Measurements from ENCODE around the gene CDA.

- TF ChIP-seq CTCF (IDR thresholded peaks at IDR 0.05) (no peak), POLR2A (IDR thresholded peaks at IDR 0.05) (no peak)
These were observed 708 bp downstream of the CDA start for GRCh38 chr1:20589331-20590278.
